Fibroblast of the conjunctiva (primary cell): ENCODE data around the gene ATG2A.

Experiments
- DNase-seq: peaks from one replicate; pipeline ENCODE4 v3.0.0-alpha.2; 2010; ENCODE audit warnings: low read depth

ATG2A gene

DNA sequence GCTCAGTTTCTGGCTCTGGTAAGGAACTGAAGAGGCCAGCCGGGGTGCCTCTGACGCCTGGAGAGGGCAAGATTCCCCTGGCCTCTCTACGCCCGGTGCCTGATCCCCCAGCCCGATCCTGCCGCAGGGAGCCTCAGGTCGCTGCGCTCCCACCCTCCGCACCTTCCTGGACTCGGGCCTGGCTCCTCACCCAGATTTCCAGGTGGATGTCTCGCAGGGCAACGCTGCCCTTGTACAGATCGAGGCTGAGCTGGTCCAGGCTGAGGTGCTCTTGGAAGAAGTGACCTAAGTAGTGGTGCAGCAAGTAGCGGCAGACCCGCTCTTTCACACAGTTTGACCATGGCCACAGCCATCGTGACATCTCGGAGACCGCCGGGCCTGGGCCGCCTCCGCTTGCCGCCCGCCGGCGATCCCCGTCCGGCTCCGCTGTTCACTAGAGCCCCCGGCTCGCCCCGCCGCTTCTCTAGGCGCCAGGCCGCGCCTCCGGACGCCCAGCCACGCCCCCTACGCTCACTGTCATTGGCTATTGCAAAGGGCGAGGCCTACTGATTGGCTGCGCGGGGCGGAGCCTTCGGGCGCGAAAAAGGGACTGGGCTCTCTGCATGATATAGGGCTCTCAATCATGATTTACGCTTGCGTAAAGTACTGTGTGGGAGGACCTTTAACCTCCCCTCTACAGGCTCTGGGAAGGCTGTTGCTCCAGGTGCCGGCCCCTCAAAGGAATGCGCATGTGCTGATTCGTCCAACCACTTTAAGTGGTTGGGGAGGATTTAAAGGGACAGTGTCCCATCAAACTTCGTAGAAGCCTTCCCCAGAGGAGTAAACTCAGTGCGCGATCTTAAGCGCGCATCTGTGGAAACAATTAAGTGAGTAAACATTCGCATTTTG is at the start of gene ATG2A:
Gene ATG2A (minus strand): TSS at position 435 of the 888 bp plus-strand sequence. CDS start 74 bp downstream, at position 361.
- peak; percentile 99 for DNase-seq

- DNase-seq, result no peak
These were observed 46.1 kb upstream of the ATG2A start for GRCh38 chr11:64963072-64963631.

DNA sequence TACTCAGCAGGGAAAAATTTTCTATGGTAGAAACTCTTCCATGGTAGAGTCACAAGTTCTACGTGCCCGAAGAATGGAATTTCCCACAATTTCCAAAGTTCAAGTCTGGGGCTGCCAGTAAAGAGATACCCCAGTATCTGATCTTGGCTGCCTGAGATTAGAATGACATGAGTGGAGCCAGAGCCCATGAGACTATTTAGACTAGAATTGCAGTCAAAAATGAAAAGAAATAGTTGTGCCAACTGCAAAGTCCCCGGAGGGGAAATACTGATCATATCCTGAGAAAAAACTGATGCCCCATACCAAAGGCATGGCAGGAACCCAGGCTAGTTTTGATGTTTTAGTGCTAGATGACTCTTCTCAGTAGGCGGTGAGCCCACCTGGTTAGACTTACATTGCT is 43.7 kb upstream of the ATG2A start:
- no peak for DNase-seq

DNA sequence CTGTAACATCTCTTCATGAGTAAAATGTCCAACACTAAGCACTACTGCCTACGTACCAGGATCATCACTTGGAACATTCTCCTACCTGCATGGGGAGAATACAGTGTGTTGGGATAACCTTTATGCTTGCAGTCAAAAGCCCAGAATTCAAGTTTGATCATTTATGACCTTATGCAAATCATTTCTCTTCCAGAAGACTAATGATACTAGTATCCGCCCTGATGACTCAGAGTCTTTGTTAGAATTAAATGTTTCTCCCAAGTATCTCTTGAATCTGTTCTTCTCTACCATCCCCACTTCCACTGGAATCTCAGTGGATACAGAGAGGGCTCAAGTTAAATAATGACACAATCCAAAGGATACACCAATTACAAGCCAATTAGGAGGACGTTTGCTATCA is 42.5 kb upstream of the ATG2A start:
- no peak for DNase-seq

GRCh38 chr11:64954201-64954600 is 37.2 kb upstream of the ATG2A start:
- no peak for DNase-seq

DNA sequence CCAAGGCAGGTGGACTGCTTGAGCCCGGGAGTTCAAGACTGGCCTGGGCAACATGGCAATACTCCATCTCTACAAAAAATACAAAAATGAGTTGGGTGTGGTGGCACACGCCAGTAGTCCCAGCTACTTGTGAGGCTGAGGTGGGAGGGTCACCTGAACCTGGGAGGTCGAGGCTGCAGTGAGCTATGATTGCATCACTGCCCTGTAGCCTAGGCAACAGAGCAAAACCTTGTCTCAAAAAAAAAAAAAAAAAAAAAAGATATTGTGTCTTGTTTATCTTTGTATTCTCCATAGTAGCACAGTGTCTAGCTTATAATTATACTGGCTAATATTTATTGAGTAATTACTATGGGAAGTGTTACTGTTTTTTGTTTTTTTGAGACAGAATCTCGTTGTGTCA is 34.5 kb upstream of the ATG2A start:
- DNase-seq, result no peak

DNA sequence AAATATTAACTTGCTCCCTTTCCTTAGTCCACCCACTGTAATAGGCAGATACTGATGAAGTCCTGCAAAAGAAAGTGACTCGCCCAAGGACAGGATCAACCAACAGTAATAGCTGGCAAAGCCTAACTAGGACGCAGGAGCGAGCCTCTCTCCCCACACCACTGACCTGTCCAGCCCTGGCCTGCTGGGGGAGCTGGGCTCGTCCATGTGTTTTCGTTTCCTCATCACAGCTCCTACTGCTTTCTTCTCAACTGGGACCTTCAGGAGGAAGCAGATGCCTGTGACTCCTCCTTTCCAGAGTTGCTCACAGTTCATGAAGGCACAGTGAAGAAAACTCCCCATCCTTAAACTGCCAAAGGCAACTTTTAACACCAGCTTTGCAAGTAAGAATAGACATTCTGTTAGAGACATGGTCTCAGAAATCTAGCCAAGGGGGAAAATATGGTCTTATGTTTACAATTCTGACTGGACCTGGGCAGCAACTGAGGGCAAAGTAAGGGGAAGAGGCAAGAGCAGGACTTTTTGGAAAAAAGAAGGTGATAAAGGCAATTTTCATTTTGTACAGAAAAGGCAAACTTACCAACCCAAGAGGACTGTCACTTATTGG is 30.3 kb upstream of the ATG2A start:
- DNase-seq, result no peak

GRCh38 chr11:64936539-64936938 is 19.5 kb upstream of the ATG2A start:
- no peak for DNase-seq

DNA sequence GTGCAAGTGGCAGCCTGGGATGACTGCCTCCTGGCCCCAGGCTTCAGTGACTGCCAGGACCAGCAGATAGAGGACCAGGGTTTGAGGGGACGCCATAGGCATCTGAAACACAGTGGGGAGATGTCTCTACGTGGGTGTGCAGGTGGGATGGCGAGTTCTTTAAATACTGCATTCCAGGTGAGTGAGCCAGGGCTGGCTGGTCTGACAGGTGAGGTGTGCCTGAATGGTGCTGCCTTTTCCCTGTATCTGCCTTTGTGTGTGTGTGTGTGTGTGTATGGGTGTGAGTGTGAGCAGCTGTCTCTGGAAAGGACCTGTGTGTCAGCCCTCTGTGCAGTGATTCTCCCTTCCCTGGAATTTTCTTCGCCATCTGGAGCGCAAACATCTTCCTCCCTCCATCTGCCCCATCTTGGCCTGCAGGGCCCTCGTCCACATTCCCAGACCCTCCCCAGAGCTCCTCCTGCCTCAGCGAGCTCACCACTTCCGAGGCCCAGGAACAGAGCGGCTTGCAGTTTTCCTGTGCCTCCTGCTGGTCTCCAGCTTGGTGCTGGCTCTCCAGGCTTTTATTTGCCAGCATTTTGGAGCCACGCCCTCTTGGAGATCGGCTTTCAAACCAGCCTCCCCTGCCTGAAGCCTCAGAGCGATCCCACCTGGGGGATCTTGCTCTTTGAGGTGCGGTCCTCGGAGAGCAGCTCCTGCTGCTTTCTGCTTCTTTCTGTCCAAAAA is 18.5 kb upstream of the ATG2A start, which contains the start of gene GPHA2:
Gene GPHA2 (minus strand): TSS at position 535 of the 723 bp plus-strand sequence. CDS start 433 bp downstream, at position 102.
- DNase-seq, result no peak

DNA sequence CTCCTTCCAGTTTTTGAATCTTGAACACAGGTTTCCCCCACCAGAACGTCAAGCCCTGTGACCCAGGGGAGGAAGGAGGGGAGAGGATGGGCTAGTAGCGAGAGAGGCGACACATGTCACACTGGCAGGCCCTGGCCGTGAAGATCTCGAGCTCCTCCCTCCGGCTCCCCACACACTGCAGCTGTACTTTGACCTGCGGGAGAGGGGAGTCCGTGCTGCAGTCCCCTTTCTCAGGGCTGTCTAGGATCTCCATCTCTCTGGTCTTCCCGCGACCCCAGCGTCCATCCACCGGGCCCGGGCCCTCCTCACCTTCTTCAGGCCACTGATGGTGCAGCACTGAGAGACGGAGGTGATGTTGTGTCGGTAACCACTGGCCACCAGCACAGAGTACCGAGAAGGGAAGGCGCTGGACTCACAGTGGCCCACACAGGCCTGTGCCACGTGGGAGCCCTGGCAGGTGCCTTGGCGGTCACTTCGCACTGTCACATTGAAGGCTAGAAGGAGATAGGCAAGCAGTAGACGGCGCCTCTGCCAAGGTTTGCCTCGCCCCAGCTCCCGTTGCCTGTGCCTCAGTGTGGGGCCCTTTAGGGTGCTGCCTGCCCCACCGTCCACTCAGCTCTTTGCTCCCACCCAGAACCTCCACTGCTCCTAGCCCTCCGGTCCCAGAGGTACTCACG is 17.8 kb upstream of the ATG2A start:
- DNase-seq, result no peak

- DNase-seq, result no peak
These were observed 17.1 kb upstream of the ATG2A start for GRCh38 chr11:64933935-64934681.

- no peak for DNase-seq
These were observed 16.4 kb upstream of the ATG2A start for GRCh38 chr11:64933213-64933934.

DNA sequence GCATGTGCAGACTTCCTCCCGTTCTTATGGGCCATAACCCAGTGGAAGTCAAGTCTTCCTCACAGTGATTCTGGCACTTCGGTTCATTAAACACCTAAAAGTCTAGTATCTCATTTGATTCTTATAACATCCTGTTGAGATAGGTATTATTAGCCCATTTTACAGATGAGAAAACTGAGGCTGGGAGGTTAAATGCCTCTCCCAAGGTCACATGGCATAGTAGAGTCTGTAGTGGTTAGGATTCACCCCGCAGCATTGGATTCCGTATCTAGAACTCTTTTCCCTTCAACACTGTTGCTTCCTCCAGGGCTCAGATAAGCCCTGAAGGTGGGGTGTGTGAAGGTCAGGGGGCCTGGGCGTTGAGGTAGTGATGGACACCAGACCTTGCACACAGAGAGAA is 15.3 kb upstream of the ATG2A start:
- no peak for DNase-seq

DNA sequence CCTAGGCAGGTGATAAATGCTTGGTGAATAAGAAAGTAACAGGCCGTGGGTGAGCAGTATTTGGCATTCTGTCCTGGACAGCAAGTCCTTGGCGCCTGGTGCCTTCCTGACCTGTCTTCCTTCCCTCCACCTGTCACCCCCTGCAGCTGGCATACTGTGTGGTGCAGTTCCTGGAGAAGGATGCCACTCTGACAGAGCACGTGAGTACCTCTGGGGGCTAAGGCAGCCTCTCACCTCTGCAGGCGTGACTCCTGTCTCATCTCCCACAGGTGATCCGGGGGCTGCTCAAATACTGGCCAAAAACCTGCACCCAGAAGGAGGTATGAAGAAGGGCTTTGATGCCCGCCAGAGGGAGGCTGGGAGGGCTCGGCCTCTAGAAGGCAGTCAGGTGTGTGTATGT is 14.3 kb upstream of the ATG2A start:
- DNase-seq, result no peak

- no peak for DNase-seq
These were observed 13.3 kb upstream of the ATG2A start for GRCh38 chr11:64930340-64930739.

DNA sequence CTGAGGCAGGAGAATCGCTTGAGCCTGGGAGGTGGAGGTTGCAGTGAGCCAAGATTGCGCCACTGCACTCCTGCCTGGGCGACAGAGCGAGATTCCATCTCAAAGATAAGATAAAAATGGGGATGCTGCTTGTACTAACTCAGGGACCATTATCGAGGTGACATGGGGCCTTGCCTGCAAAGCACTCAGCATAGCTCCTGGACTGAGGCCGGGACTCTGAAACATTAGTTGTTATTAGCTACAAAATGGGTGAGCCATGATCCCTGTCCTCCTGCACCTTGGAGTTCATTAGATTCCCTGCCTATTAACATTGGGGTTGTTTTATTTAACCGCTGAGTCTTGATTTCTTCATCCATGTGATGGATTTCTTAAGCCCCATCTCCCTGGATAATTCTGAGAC is 12.6 kb upstream of the ATG2A start:
- no peak for DNase-seq

DNA sequence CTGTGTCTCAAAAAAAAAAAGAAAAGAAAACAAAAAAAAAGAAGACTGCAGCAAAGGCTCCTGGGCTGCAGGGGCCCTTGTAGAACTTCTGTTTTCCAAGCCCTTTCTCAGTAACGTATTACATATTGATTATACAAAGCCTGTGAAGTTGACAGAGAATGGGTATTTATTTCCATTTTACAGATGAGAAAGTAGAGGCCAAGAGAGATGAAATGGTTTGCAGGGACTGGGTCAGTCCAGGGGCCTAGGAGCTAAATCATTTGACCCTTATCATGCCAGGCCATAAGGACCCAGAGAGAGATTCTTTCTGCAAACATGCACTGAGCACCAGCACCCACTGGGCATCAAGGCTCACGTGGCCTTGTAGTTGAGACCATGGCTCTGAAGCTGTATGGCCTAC is 11.9 kb upstream of the ATG2A start:
- no peak for DNase-seq

GRCh38 chr11:64926689-64927088 is 9.7 kb upstream of the ATG2A start:
- no peak for DNase-seq

DNA sequence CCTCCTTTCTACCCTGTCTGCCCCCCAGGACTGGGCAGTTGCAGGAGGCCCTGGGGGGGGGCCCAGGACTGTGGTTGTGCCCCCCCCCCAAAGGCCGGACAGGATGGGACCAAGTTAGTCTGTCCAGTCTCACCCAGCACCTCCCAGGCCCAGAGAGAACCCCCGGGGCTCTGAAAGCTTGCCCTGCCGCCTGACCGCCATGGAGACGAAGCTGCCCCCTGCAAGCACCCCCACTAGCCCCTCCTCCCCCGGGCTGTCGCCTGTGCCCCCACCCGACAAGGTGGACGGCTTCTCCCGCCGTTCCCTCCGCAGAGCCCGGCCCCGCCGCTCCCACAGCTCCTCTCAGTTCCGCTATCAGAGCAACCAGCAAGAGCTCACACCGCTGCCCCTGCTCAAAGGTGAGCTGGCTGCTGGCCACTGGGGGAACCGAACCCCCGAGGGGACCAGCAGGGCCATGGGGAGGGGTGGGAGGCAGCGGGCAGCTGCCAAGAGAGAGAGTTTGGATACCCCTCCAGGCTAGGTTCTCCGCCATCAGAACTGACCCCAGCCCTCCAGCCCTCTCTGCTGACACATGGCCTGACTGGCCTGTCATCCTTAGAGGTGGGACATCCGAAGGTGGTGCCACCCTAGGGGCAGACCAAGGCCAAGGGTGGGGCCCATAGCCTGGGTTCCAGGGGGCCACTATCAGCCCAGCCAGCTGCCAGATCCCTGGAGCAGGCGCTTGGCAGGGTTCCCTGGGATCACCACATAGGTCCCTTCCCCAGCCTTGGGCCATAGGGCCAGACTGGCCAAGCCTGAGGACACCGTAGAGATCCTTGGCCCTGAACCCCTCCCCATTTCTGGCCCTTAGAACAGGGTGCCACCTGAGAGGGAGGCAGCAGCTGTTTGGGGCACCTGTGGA is 8.8 kb upstream of the ATG2A start:
- DNase-seq, result no peak
